ENCODE results near the gene CS. TPM values are rescaled to one million over a fixed set of nuclear protein-coding genes. Genes with fewer than 3 reads are reported as not detected.
A peak's percentile ranks its signal among the peaks of the same experiment; 100 is the strongest.

The CS gene
- total RNA-seq, 1 experiment from 2014 or later: 185 TPM

GRCh38 chr12:56234746-56235436 is 65.2 kb downstream of the CS start:
- no peaks in the 10 kb centered on the region for H3K27me3 ChIP-seq
- H3K36me3 ChIP-seq: no peaks in the 10 kb centered on the region
- H3K9me3 ChIP-seq (replicated peaks): no peaks in the 10 kb centered on the region
- no peak for DNase-seq
- no peak overlapping the region for H3K27ac ChIP-seq
- no peak overlapping the region for H3K4me3 ChIP-seq
- H3K4me1 ChIP-seq: no peaks in the 10 kb centered on the region

GRCh38 chr12:56231184-56231582 is 68.9 kb downstream of the CS start:
- no peak for DNase-seq
- no peaks in the 10 kb centered on the region for H3K9me3 ChIP-seq (replicated peaks)
- no peak overlapping the region for H3K4me3 ChIP-seq
- no peaks in the 10 kb centered on the region for H3K27me3 ChIP-seq
- no peak overlapping the region for H3K27ac ChIP-seq
- no peaks in the 10 kb centered on the region for H3K4me1 ChIP-seq
- H3K36me3 ChIP-seq: no peaks in the 10 kb centered on the region

GRCh38 chr12:56230432-56231183 is 69.5 kb downstream of the CS start:
- H3K4me1 ChIP-seq: no peaks in the 10 kb centered on the region
- no peaks in the 10 kb centered on the region for H3K27me3 ChIP-seq
- H3K9me3 ChIP-seq (replicated peaks): no peaks in the 10 kb centered on the region
- no peak overlapping the region for H3K27ac ChIP-seq
- no peak for DNase-seq
- no peak overlapping the region for H3K4me3 ChIP-seq
- H3K36me3 ChIP-seq: no peaks in the 10 kb centered on the region

- Histone ChIP-seq H3K4me1 (no peaks in the 10 kb centered on the region), H3K27ac (no peak within 1 kb of the TSS), H3K9me3 (replicated peaks) (no peaks in the 10 kb centered on the region), H3K27me3 (no peaks in the 10 kb centered on the region), H3K36me3 (no peaks in the 10 kb centered on the region), H3K4me3 (no peak within 1 kb of the TSS)
- no peak for DNase-seq
These were observed 70.2 kb downstream of the CS start, which contains the start of gene SLC39A5 for GRCh38 chr12:56229916-56230431. TSS of gene SLC39A5 (plus strand) at chr12:56230051. CDS start at chr12:56231275, 1,224 bp downstream.

- no peaks in the 10 kb centered on the region for H3K36me3 ChIP-seq
- no peaks in the 10 kb centered on the region for H3K9me3 ChIP-seq (replicated peaks)
- no peaks in the 10 kb centered on the region for H3K27me3 ChIP-seq
- no peaks in the 10 kb centered on the region for H3K4me1 ChIP-seq
- no peak overlapping the region for H3K4me3 ChIP-seq
- no peak overlapping the region for H3K27ac ChIP-seq
- no peak for DNase-seq
These were observed 71.0 kb downstream of the CS start for GRCh38 chr12:56229082-56229481.

GRCh38 chr12:56224954-56225353 is 75.2 kb downstream of the CS start:
- no peaks in the 10 kb centered on the region for H3K4me1 ChIP-seq
- H3K9me3 ChIP-seq (replicated peaks): no peaks in the 10 kb centered on the region
- DNase-seq: no peak
- no peaks in the 10 kb centered on the region for H3K36me3 ChIP-seq
- H3K27ac ChIP-seq: no peak overlapping the region
- H3K27me3 ChIP-seq: no peaks in the 10 kb centered on the region
- peak overlapping the region; percentile 57 for H3K4me3 ChIP-seq

- no peaks in the 10 kb centered on the region for H3K4me1 ChIP-seq
- peak; percentile 97 to 98 for DNase-seq
These were observed 75.9 kb downstream of the CS start, which contains the start of gene NABP2 for GRCh38 chr12:56224102-56224701. TSS of gene NABP2 (plus strand) at chr12:56224342. CDS start at chr12:56224857, 515 bp downstream.

GRCh38 chr12:56223571-56224101 is 76.5 kb downstream of the CS start:
- H3K9me3 ChIP-seq (replicated peaks): no peaks in the 10 kb centered on the region
- H3K27ac ChIP-seq: no peak overlapping the region
- no peak for DNase-seq
- no peaks in the 10 kb centered on the region for H3K4me1 ChIP-seq
- no peaks in the 10 kb centered on the region for H3K27me3 ChIP-seq
- H3K36me3 ChIP-seq: no peaks in the 10 kb centered on the region
- peak overlapping the region; percentile 57 for H3K4me3 ChIP-seq

More at GRCh38 chr12:56224102-56224701, 75.9 kb downstream of the CS start, which contains the start of gene NABP2:
- Histone ChIP-seq H3K27ac (no peak within 1 kb of the TSS), H3K36me3 (no peaks in the 10 kb centered on the region), H3K9me3 (replicated peaks) (no peaks in the 10 kb centered on the region), H3K4me3 (peak within 1 kb of the TSS; percentile 57), H3K27me3 (no peaks in the 10 kb centered on the region)

- no peaks in the 10 kb centered on the region for H3K36me3 ChIP-seq
- H3K4me3 ChIP-seq: peak overlapping the region; percentile 66
- DNase-seq: no peak
- H3K9me3 ChIP-seq (replicated peaks): no peaks in the 10 kb centered on the region
- no peaks in the 10 kb centered on the region for H3K27me3 ChIP-seq
- peak overlapping the region; percentile 53 for H3K27ac ChIP-seq
- H3K4me1 ChIP-seq: no peaks in the 10 kb centered on the region
These were observed 77.6 kb downstream of the CS start for GRCh38 chr12:56222531-56222895.

- Histone ChIP-seq H3K27me3 (no peaks in the 10 kb centered on the region), H3K4me1 (no peaks in the 10 kb centered on the region), H3K4me3 (peak within 1 kb of the TSS; percentile 66)
These were observed 78.2 kb downstream of the CS start, which contains the start of gene RNF41 for GRCh38 chr12:56221757-56222530. TSS of gene RNF41 (minus strand) at chr12:56221922. CDS start at chr12:56214047, 7,875 bp downstream.

More at GRCh38 chr12:56221757-56222530, 78.2 kb downstream of the CS start, which contains the start of gene RNF41:
- peak within 1 kb of the TSS; percentile 53 for H3K27ac ChIP-seq
- H3K36me3 ChIP-seq: no peaks in the 10 kb centered on the region
- peak; percentile 97 to 98 for DNase-seq
- H3K9me3 ChIP-seq (replicated peaks): no peaks in the 10 kb centered on the region

Other genes starting within 250 kb of the CS start
- gene ERBB3, start 220.2 kb downstream of the CS start, total RNA-seq (2014; rRNA removed; shearing (Covaris generic)): 38.0 and 38.8 TPM in 2 replicates
- gene PA2G4, start 195.8 kb downstream of the CS start, total RNA-seq (2014; rRNA removed; shearing (Covaris generic)): 342 and 348 TPM in 2 replicates
- gene RPL41, start 183.7 kb downstream of the CS start, total RNA-seq (2014; rRNA removed; shearing (Covaris generic)): 5,544 and 5,661 TPM in 2 replicates
- gene ZC3H10, start 182.1 kb downstream of the CS start, total RNA-seq (2014; rRNA removed; shearing (Covaris generic)): 5.5 and 5.8 TPM in 2 replicates
- gene ESYT1, start 172.1 kb downstream of the CS start, total RNA-seq (2014; rRNA removed; shearing (Covaris generic)): 86.7 and 92.9 TPM in 2 replicates
- 199 and 208 TPM in 2 replicates for gene MYL6B, start 147.7 kb downstream of the CS start, total RNA-seq (2014; rRNA removed; shearing (Covaris generic))
- 564 and 633 TPM in 2 replicates for gene MYL6, start 142.0 kb downstream of the CS start, total RNA-seq (2014; rRNA removed; shearing (Covaris generic))
- gene SMARCC2, start 110.8 kb downstream of the CS start, total RNA-seq (2014; rRNA removed; shearing (Covaris generic)): 57.3 and 60.9 TPM in 2 replicates
- 24.3 and 25.7 TPM in 2 replicates for gene RNF41, start 78.4 kb downstream of the CS start, total RNA-seq (2014; rRNA removed; shearing (Covaris generic))
- gene NABP2, start 76.0 kb downstream of the CS start, total RNA-seq (2014; rRNA removed; shearing (Covaris generic)): 43.2 and 46.5 TPM in 2 replicates
- not detected in 2 replicates for gene SLC39A5, start 70.3 kb downstream of the CS start, total RNA-seq (2014; rRNA removed; shearing (Covaris generic))
- 12.0 and 12.5 TPM in 2 replicates for gene ANKRD52, start 41.9 kb downstream of the CS start, total RNA-seq (2014; rRNA removed; shearing (Covaris generic))
- 13.8 and 14.4 TPM in 2 replicates for gene COQ10A, start 33.4 kb downstream of the CS start, total RNA-seq (2014; rRNA removed; shearing (Covaris generic))
- 75.2 and 80.9 TPM in 2 replicates for gene CNPY2, start 15.7 kb upstream of the CS start, total RNA-seq (2014; rRNA removed; shearing (Covaris generic))
- gene PAN2, start 33.7 kb upstream of the CS start, total RNA-seq (2014; rRNA removed; shearing (Covaris generic)): 25.5 and 27.9 TPM in 2 replicates
- 0.41 TPM in 1 of 2 replicates, not detected in the other for gene IL23A, start 38.6 kb upstream of the CS start, total RNA-seq (2014; rRNA removed; shearing (Covaris generic))
- 38.8 and 44.0 TPM in 2 replicates for gene STAT2, start 59.8 kb upstream of the CS start, total RNA-seq (2014; rRNA removed; shearing (Covaris generic))
- gene APOF, start 62.5 kb upstream of the CS start, total RNA-seq (2014; rRNA removed; shearing (Covaris generic)): not detected in 2 replicates
- 32.3 and 36.2 TPM in 2 replicates for gene TIMELESS, start 149.1 kb upstream of the CS start, total RNA-seq (2014; rRNA removed; shearing (Covaris generic))
- not detected in 2 replicates for gene MIP, start 154.3 kb upstream of the CS start, total RNA-seq (2014; rRNA removed; shearing (Covaris generic))
- 3.0 and 3.7 TPM in 2 replicates for gene SPRYD4, start 168.2 kb upstream of the CS start, total RNA-seq (2014; rRNA removed; shearing (Covaris generic))
- gene GLS2, start 187.8 kb upstream of the CS start, total RNA-seq (2014; rRNA removed; shearing (Covaris generic)): not detected in 2 replicates
- gene RBMS2, start 221.5 kb upstream of the CS start, total RNA-seq (2014; rRNA removed; shearing (Covaris generic)): 9.3 and 9.4 TPM in 2 replicates

Measured in SJCRH30 (cell line).